Vagina (tissue), 2 donors: ENCODE results near the gene EGF. TPM values are rescaled to one million over a fixed set of nuclear protein-coding genes. Genes with fewer than 3 reads are reported as not detected.

Experiments used
- DNase-seq, 2 donors: peaks; one replicate each; pipeline ENCODE4 v3.0.0-alpha.2; 2017; ENCODE audit errors: extremely low spot score in 2 of 2
- H3K27ac ChIP-seq: fragments of 200-600 bp; sonication (generic); one replicate; pipeline ENCODE4 v1.5.1; 2019
- H3K27me3 ChIP-seq: fragments of 200-600 bp; sonication (generic); one replicate; pipeline ENCODE4 v1.5.1; 2019
- H3K36me3 ChIP-seq, 2 donors: fragments of 200-600 bp; sonication (generic); one replicate each; pipeline ENCODE4 v1.5.1; 2017 to 2019
- H3K4me1 ChIP-seq: fragments of 200-600 bp; sonication (generic); one replicate; pipeline ENCODE4 v1.5.1; 2019
- H3K4me3 ChIP-seq, 2 donors: fragments of 200-600 bp; sonication (generic); 1 replicate in 1 of 2; 2 replicates in 1 of 2; pipeline ENCODE4 v1.5.1; 2016 to 2019
- H3K9me3 ChIP-seq: fragments of 200-600 bp; sonication (generic); one replicate; pipeline ENCODE4 v1.5.1; 2019
- CTCF ChIP-seq, 3 experiments: fragments of 450-650 bp in 2 of 3; fragments of 200-600 bp in 1 of 3; sonication (generic) in 1 of 3; IDR thresholded peaks; one replicate each; pipeline ENCODE4 v1.5.1; 2017 to 2019; ENCODE audit warnings: antibody characterized with exemption in 3 of 3, mild to moderate bottlenecking in 2 of 3, moderate library complexity in 2 of 3
- POLR2A ChIP-seq, 2 donors: fragments of 450-650 bp; IDR thresholded peaks; one replicate each; pipeline ENCODE4 v1.6.1; 2017; ENCODE audit warnings: antibody characterized with exemption in 2 of 2, mild to moderate bottlenecking in 2 of 2, moderate library complexity in 2 of 2
- POLR2AphosphoS5 ChIP-seq, 2 donors: sonication (generic); formaldehyde crosslinking; IDR thresholded peaks; one replicate each; pipeline ENCODE4 v1.9.0; 2017; ENCODE audit warnings: antibody characterized with exemption in 2 of 2, mild to moderate bottlenecking in 2 of 2, low read depth in 1 of 2; ENCODE audit not compliant: insufficient read depth in 1 of 2
- intact Hi-C: fragments of 100-400 bp; cut with DNase I; formaldehyde crosslinking; loops from one replicate; pipeline ENCODE4 v1.15.1; 2023
- total RNA-seq: library from RNA; depleted of rRNA; stranded (reverse); fragments of >200 nt; gene quantifications from one replicate; pipeline ENCODE4 v1.2.3, GENCODE V29; 2016

Gene EGF
- total RNA-seq, 1 donor from 2014 or later = 0.74 TPM

- Histone ChIP-seq H3K27ac (no peak overlapping the region), H3K9me3 (no peaks in the 10 kb centered on the region), H3K27me3 (no peaks in the 10 kb centered on the region), H3K4me1 (no peaks in the 10 kb centered on the region), H3K4me3 (no peak overlapping the region), H3K36me3 (no peaks in the 10 kb centered on the region)
- intact Hi-C loops = loop anchor here (10.0 kb wide), 1 partner anchor 158 kb away; no protein-coding TSS in a partner anchor
- TF ChIP-seq POLR2AphosphoS5 (IDR thresholded peaks at IDR 0.05; ENCODE audit: insufficient read depth in 1 of 2, low read depth in 1 of 2) (no peak), POLR2A (IDR thresholded peaks at IDR 0.05) (no peak), CTCF (IDR thresholded peaks at IDR 0.05) (no peak)
- no peak for DNase-seq
These were observed 133.9 kb downstream of the EGF start for GRCh38 chr4:110046588-110047049.

GRCh38 chr4:110049951-110050925 is 137.6 kb downstream of the EGF start:
- no peak overlapping the region for H3K27ac ChIP-seq
- no peaks in the 10 kb centered on the region for H3K36me3 ChIP-seq
- no peaks in the 10 kb centered on the region for H3K27me3 ChIP-seq
- TF ChIP-seq CTCF (IDR thresholded peaks at IDR 0.05) = peak; percentile 52 to 65 (median 62)
- TF ChIP-seq POLR2A (IDR thresholded peaks at IDR 0.05) = no peak
- TF ChIP-seq POLR2AphosphoS5 (IDR thresholded peaks at IDR 0.05; ENCODE audit: insufficient read depth in 1 of 2, low read depth in 1 of 2) = no peak
- no peak for DNase-seq
- H3K9me3 ChIP-seq = no peaks in the 10 kb centered on the region
- no peaks in the 10 kb centered on the region for H3K4me1 ChIP-seq
- intact Hi-C loops = loop anchor here (10.0 kb wide), 1 partner anchor 155 kb away; no protein-coding TSS in a partner anchor
- H3K4me3 ChIP-seq = no peak overlapping the region

GRCh38 chr4:110055158-110055768 is 142.6 kb downstream of the EGF start:
- no peak overlapping the region for H3K27ac ChIP-seq
- H3K9me3 ChIP-seq = no peaks in the 10 kb centered on the region
- no peak overlapping the region for H3K4me3 ChIP-seq
- H3K4me1 ChIP-seq = no peaks in the 10 kb centered on the region
- DNase-seq = no peak
- intact Hi-C loops = no loop called here
- TF ChIP-seq POLR2A (IDR thresholded peaks at IDR 0.05) = no peak
- TF ChIP-seq CTCF (IDR thresholded peaks at IDR 0.05) = no peak
- TF ChIP-seq POLR2AphosphoS5 (IDR thresholded peaks at IDR 0.05; ENCODE audit: insufficient read depth in 1 of 2, low read depth in 1 of 2) = no peak
- H3K36me3 ChIP-seq = no peaks in the 10 kb centered on the region
- no peaks in the 10 kb centered on the region for H3K27me3 ChIP-seq

GRCh38 chr4:110058677-110059076 is 146.0 kb downstream of the EGF start:
- Histone ChIP-seq H3K27me3 (no peaks in the 10 kb centered on the region), H3K9me3 (no peaks in the 10 kb centered on the region), H3K4me1 (no peaks in the 10 kb centered on the region), H3K4me3 (no peak overlapping the region), H3K27ac (no peak overlapping the region), H3K36me3 (no peaks in the 10 kb centered on the region)
- DNase-seq = no peak
- TF ChIP-seq POLR2AphosphoS5 (IDR thresholded peaks at IDR 0.05; ENCODE audit: insufficient read depth in 1 of 2, low read depth in 1 of 2) (no peak), CTCF (IDR thresholded peaks at IDR 0.05) (no peak), POLR2A (IDR thresholded peaks at IDR 0.05) (no peak)
- intact Hi-C loops = no loop called here
